ENCODE data around the gene TMIE.

GRCh38 chr3:46710671-46711295 lies 9.6 kb downstream of the TMIE start:
- TF ChIP-seq POLR2A (IDR thresholded peaks at IDR 0.05): no peak
- TF ChIP-seq, protein P1, sequence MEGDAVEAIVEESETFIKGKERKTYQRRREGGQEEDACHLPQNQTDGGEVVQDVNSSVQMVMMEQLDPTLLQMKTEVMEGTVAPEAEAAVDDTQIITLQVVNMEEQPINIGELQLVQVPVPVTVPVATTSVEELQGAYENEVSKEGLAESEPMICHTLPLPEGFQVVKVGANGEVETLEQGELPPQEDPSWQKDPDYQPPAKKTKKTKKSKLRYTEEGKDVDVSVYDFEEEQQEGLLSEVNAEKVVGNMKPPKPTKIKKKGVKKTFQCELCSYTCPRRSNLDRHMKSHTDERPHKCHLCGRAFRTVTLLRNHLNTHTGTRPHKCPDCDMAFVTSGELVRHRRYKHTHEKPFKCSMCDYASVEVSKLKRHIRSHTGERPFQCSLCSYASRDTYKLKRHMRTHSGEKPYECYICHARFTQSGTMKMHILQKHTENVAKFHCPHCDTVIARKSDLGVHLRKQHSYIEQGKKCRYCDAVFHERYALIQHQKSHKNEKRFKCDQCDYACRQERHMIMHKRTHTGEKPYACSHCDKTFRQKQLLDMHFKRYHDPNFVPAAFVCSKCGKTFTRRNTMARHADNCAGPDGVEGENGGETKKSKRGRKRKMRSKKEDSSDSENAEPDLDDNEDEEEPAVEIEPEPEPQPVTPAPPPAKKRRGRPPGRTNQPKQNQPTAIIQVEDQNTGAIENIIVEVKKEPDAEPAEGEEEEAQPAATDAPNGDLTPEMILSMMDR (IDR thresholded peaks at IDR 0.05): no peak
- no peak for TF ChIP-seq POLR2AphosphoS5 (IDR thresholded peaks at IDR 0.05)
